H1 (cell line): ENCODE data around the gene CBFB. TPM values are rescaled to one million over a fixed set of nuclear protein-coding genes. Genes with fewer than 3 reads are reported as not detected.

Source experiments
- CTCF ChIA-PET: fragments of 300-600 bp; sonication (Branson Sonifier 250); formaldehyde crosslinking; loops from one replicate; lab custom pipeline; 2021; ENCODE audit not compliant: partially characterized antibody; lab: Charles Lee
- POLR2A ChIA-PET: fragments of 300-600 bp; sonication (Branson Sonifier 250); formaldehyde crosslinking; loops from one replicate; lab custom pipeline; 2021; ENCODE audit warnings: inconsistent platforms; ENCODE audit not compliant: partially characterized antibody; lab: Charles Lee
- DNase-seq, 2 experiments: peaks; one replicate each; pipeline versions ENCODE4 v3.0.0 to v3.0.0-alpha.2; 2010 to 2022; ENCODE audit warnings: low spot score in 2 of 2, low read depth in 1 of 2, mixed read lengths in 1 of 2
- FAIRE-seq: peaks from 2 replicates; lab custom pipeline; 2011; peaks lifted over from hg19 to GRCh38; lab: Jason Lieb, UNC
- H2AFZ ChIP-seq: 2 replicates; pipeline ENCODE4 v1.8.1; 2012; ENCODE audit warnings: low read length, inconsistent platforms
- H2AK5ac ChIP-seq: 2 replicates; pipeline ENCODE4 v1.6.1; 2013; ENCODE audit warnings: low read depth, low read length
- H2BK120ac ChIP-seq: replicated peaks from 2 replicates; pipeline ENCODE3; 2013; ENCODE audit warnings: low read depth, low read length, inconsistent platforms
- H2BK12ac ChIP-seq: 2 replicates; pipeline ENCODE4 v1.6.1; 2013; ENCODE audit warnings: low read depth, low read length
- H2BK15ac ChIP-seq: 2 replicates; pipeline ENCODE4 v1.6.1; 2013; ENCODE audit warnings: low read length
- H2BK20ac ChIP-seq: 2 replicates; pipeline ENCODE4 v1.6.1; 2013; ENCODE audit warnings: low read length
- H2BK5ac ChIP-seq: 2 replicates; pipeline ENCODE4 v1.6.1; 2013; ENCODE audit warnings: low read depth, low read length
- H3K14ac ChIP-seq: 2 replicates; pipeline ENCODE4 v1.6.1; 2013; ENCODE audit warnings: inconsistent platforms; ENCODE audit not compliant: insufficient read length
- H3K18ac ChIP-seq: 2 replicates; pipeline ENCODE4 v1.6.1; 2013; ENCODE audit warnings: low read length; ENCODE audit errors: extremely low read depth
- H3K23ac ChIP-seq: 2 replicates; pipeline ENCODE4 v1.6.1; 2013; ENCODE audit warnings: inconsistent platforms; ENCODE audit not compliant: insufficient read length
- H3K23me2 ChIP-seq: 2 replicates; pipeline ENCODE4 v1.6.1; 2013; ENCODE audit warnings: low read depth, low read length
- H3K27ac ChIP-seq: 2 replicates; pipeline ENCODE4 v1.6.1; 2011; ENCODE audit warnings: low read depth, low read length, inconsistent platforms
- H3K27me3 ChIP-seq, 4 experiments: replicated peaks in 1 of 4; 1 replicate in 1 of 4; 2 replicates in 3 of 4; pipeline versions ENCODE4 v1.6.1 to v1.8.1; 2011 to 2013; ENCODE audit warnings: low read length in 3 of 4, mild to moderate bottlenecking in 3 of 4, inconsistent platforms in 2 of 4, mixed read lengths in 2 of 4, moderate library complexity in 1 of 4; ENCODE audit not compliant: control insufficient read depth in 3 of 4, insufficient read depth in 3 of 4; ENCODE audit errors: extremely low read depth in 1 of 4
- H3K36me3 ChIP-seq, 4 experiments: 2 replicates each; pipeline versions ENCODE4 v1.6.1 to v1.8.1; 2011 to 2013; ENCODE audit warnings: mild to moderate bottlenecking in 4 of 4, low read length in 3 of 4, moderate library complexity in 2 of 4, control low read depth in 1 of 4, inconsistent platforms in 1 of 4; ENCODE audit not compliant: insufficient read depth in 4 of 4, control insufficient read depth in 2 of 4
- H3K4ac ChIP-seq: replicated peaks from 2 replicates; pipeline ENCODE3; 2013; ENCODE audit warnings: low read length, low read depth, mixed read lengths, inconsistent platforms; ENCODE audit not compliant: insufficient read length
- H3K4me1 ChIP-seq, 4 experiments: replicated peaks in 1 of 4; 1 replicate in 1 of 4; 2 replicates in 3 of 4; pipeline versions ENCODE4 v1.6.1 to v1.8.1; 2011 to 2013; ENCODE audit warnings: low read length in 3 of 4, inconsistent platforms in 2 of 4, mixed read lengths in 1 of 4; ENCODE audit not compliant: insufficient read depth in 4 of 4, control insufficient read depth in 3 of 4
- H3K4me2 ChIP-seq, 2 experiments: 2 replicates each; pipeline versions ENCODE4 v1.6.1 to v1.8.1; 2011 to 2013; ENCODE audit warnings: low read depth in 2 of 2, low read length in 2 of 2, control low read depth in 1 of 2, inconsistent platforms in 1 of 2, mild to moderate bottlenecking in 1 of 2; ENCODE audit not compliant: insufficient read depth in 1 of 2
- H3K4me3 ChIP-seq, 4 experiments: fragments of 200-600, 300-600 bp in 1 of 4; sonication (generic), shearing (Covaris generic), sonication (Bioruptor Twin) in 1 of 4; 2 replicates each; pipeline versions ENCODE4 v1.5.1 to v1.8.1; 2011 to 2016; ENCODE audit warnings: low read length in 4 of 4, low read depth in 3 of 4, control low read depth in 2 of 4, inconsistent platforms in 2 of 4, mild to moderate bottlenecking in 2 of 4, mixed read lengths in 1 of 4, moderate library complexity in 1 of 4; ENCODE audit not compliant: insufficient read depth in 2 of 4; ENCODE audit errors: extremely low read depth in 1 of 4
- H3K56ac ChIP-seq: replicated peaks from 2 replicates; pipeline ENCODE3; 2013; ENCODE audit warnings: low read depth, mild to moderate bottlenecking, mixed read lengths, low read length, inconsistent platforms; ENCODE audit not compliant: insufficient read length
- H3K79me1 ChIP-seq: 2 replicates; pipeline ENCODE4 v1.6.1; 2013; ENCODE audit warnings: low read depth, low read length, control low read depth
- H3K79me2 ChIP-seq, 2 experiments: 2 replicates each; pipeline versions ENCODE4 v1.6.1 to v1.8.1; 2012 to 2013; ENCODE audit warnings: low read length in 2 of 2, mild to moderate bottlenecking in 2 of 2, inconsistent platforms in 1 of 2; ENCODE audit not compliant: insufficient read depth in 2 of 2, control insufficient read depth in 1 of 2
- H3K9ac ChIP-seq, 4 experiments: replicated peaks in 1 of 4; 1 replicate in 1 of 4; 2 replicates in 3 of 4; pipeline versions ENCODE4 v1.6.1 to v1.8.1; 2011 to 2013; ENCODE audit warnings: low read depth in 3 of 4, low read length in 3 of 4, control low read depth in 2 of 4, mild to moderate bottlenecking in 2 of 4, moderate library complexity in 2 of 4, inconsistent platforms in 1 of 4; ENCODE audit errors: extremely low read depth in 1 of 4
- H3K9me3 ChIP-seq, 2 experiments: 2 replicates each; pipeline versions ENCODE4 v1.6.1 to v1.8.1; 2012 to 2013; ENCODE audit warnings: mild to moderate bottlenecking in 2 of 2, moderate library complexity in 2 of 2, control low read depth in 1 of 2, inconsistent platforms in 1 of 2, low read depth in 1 of 2, low read length in 1 of 2, mixed read lengths in 1 of 2; ENCODE audit not compliant: insufficient read depth in 2 of 2
- H4K20me1 ChIP-seq, 2 experiments: replicated peaks in 1 of 2; 2 replicates each; pipeline versions ENCODE3 to v1.8.1; 2011 to 2013; ENCODE audit warnings: inconsistent platforms in 2 of 2, low read length in 2 of 2, mild to moderate bottlenecking in 1 of 2; ENCODE audit not compliant: insufficient read depth in 2 of 2, control insufficient read depth in 1 of 2
- H4K5ac ChIP-seq: 2 replicates; pipeline ENCODE4 v1.6.1; 2013; ENCODE audit warnings: low read length, low read depth, mixed read lengths, inconsistent platforms; ENCODE audit not compliant: insufficient read length
- H4K8ac ChIP-seq: 2 replicates; pipeline ENCODE4 v1.8.0; 2013; ENCODE audit warnings: mild to moderate bottlenecking, moderate library complexity, low read length, inconsistent platforms; ENCODE audit not compliant: insufficient read depth; ENCODE audit errors: extremely low read depth
- H4K91ac ChIP-seq: replicated peaks from 2 replicates; pipeline ENCODE3; 2013; ENCODE audit warnings: low read length, mixed read lengths, inconsistent platforms; ENCODE audit not compliant: insufficient read length
- BCL11A ChIP-seq, 2 experiments: IDR thresholded peaks; one replicate each; pipeline ENCODE4 v1.6.1; 2011; ENCODE audit warnings: low read depth in 2 of 2, low read length in 2 of 2, mild to moderate bottlenecking in 2 of 2
- CEBPB ChIP-seq: IDR thresholded peaks from 2 replicates; pipeline ENCODE4 v1.6.1; 2012; ENCODE audit warnings: low read depth, low read length
- NANOG ChIP-seq: IDR thresholded peaks from 2 replicates; pipeline ENCODE4 v1.6.1; 2011; ENCODE audit warnings: low read length, low read depth, mild to moderate bottlenecking, inconsistent platforms; ENCODE audit not compliant: insufficient read depth, poor library complexity, severe bottlenecking
- RBBP5 ChIP-seq: IDR thresholded peaks from 2 replicates; pipeline ENCODE4 v1.7.1; 2012; ENCODE audit warnings: low read depth, mild to moderate bottlenecking, inconsistent platforms, low read length, moderate library complexity, borderline replicate concordance
- SIRT6 ChIP-seq: IDR thresholded peaks from one replicate; pipeline ENCODE4 v1.7.1; 2012; ENCODE audit warnings: low read length, inconsistent platforms
- SRF ChIP-seq: IDR thresholded peaks from 2 replicates; pipeline ENCODE4 v1.6.1; 2011; ENCODE audit warnings: mild to moderate bottlenecking, low read depth, low read length, moderate library complexity
- WGBS, 2 experiments: shearing (Covaris generic) in 1 of 2; methylation state at CpG; one replicate each; pipeline versions ENCODE4 v1.1.6 to v1.1.7; 2013 to 2015; ENCODE audit warnings: low lambda C conversion rate in 2 of 2, mixed read lengths in 2 of 2, inconsistent platforms in 1 of 2, low coverage in 1 of 2, missing lambda C conversion rate in 1 of 2; ENCODE audit not compliant: insufficient replicate concordance in 2 of 2, insufficient coverage in 1 of 2, insufficient read length in 1 of 2; ENCODE audit errors: extremely low coverage in 1 of 2, missing lambda C conversion rate in 1 of 2; 5-methylcytosine and 5-hydroxymethylcytosine counted together
- polyA plus RNA-seq, 7 experiments: library from polyadenylated mRNA; depleted of rRNA in 3 of 7; stranded (reverse) in 5 of 7; unstranded in 2 of 7; fragments of >200 nt in 5 of 7; fragments of 200-250 nt in 2 of 7; gene quantifications; 1 replicate in 5 of 7; 2 replicates in 1 of 7; 4 replicates in 1 of 7; pipeline versions ENCODE4 v1.2.1 to v1.2.3, GENCODE V29; 2011 to 2013; ENCODE audit warnings: missing spikeins in 2 of 7, mixed read lengths in 2 of 7
- total RNA-seq: library from RNA; stranded (reverse); fragmentation: NEBNext Ultra II Directional; extraction: Animal tissue kit (Norgen Biotek cat#: 25700); gene quantifications from 2 replicates; pipeline ENCODE4 v1.2.1, GENCODE V29; 2021
- TF ChIP-seq, protein P1 (sequence below): IDR thresholded peaks from 2 replicates; pipeline ENCODE4 v1.6.1; 2012; ENCODE audit warnings: inconsistent platforms

Gene CBFB
- total and polyA plus RNA-seq, 2 of the 8 experiments (the other 6 are each of a cell fraction or from before 2014, with no cell fraction given), result 11.5 to 31.6 TPM

DNA sequence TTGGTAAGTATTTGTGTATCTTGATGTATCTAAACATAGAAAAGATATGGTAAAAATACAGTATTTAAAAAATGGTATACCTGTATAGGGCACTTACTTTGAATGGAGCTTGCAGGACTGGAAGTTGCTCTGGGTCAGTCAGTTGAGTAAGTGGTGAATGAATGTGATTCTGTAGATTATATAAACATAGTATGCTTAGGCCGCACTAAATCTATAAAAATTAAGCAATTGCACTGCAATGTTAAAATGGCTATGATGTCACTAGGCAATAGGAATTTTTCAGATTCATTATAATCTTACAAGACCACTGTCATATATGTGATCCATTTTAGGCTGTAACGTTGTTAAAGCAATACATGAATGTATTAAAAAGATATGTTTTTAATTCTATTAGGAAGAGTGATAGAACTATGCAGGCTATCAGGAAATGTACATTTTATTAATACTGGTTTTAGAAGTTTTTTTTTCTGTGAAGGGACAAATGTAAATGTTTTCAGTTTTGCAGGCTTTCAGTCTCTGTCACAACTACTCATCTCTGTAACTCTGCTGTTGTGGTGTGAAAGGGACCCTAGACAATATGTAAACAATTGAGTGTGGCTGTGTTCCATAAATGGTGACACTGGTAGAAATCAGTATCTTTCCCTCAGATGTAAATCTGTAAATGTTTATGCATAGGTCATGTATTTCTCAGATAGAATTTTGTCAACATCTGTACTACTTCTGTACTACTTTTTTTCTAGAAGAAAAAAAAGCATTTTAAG is 10.5 kb downstream of the CBFB start:
- Histone ChIP-seq H4K8ac (no peak overlapping the region), H2BK15ac (no peak overlapping the region), H2BK20ac (no peak overlapping the region), H3K9me3 (no peaks in the 10 kb centered on the region), H2BK120ac (no peak overlapping the region), H3K14ac (no peak overlapping the region), H3K79me2 (peaks cover 0 to 21% of the 10 kb centered on the region in 2 experiments; a peak in 2 of 4 replicates), H3K4me3 (no peak overlapping the region), H3K27ac (no peak overlapping the region), H3K27me3 (no peaks in the 10 kb centered on the region), H3K4me1 (no peaks in the 10 kb centered on the region; a peak in 1 of 7 replicates), H3K23ac (no peak overlapping the region), H4K20me1 (peaks cover 3 to 5% of the 10 kb centered on the region in 2 experiments), H3K56ac (no peak overlapping the region), H2AK5ac (no peak overlapping the region), H2BK5ac (no peak overlapping the region), H3K36me3 (no peaks in the 10 kb centered on the region; a peak in 1 of 8 replicates), H2BK12ac (no peak overlapping the region), H3K9ac (no peak overlapping the region), H3K4me2 (no peak overlapping the region), H4K91ac (no peak overlapping the region), H3K4ac (no peak overlapping the region), H4K5ac (no peak overlapping the region), H3K18ac (no peak overlapping the region), H3K23me2 (no peaks in the 10 kb centered on the region), H2AFZ (no peak overlapping the region), H3K79me1 (no peaks in the 10 kb centered on the region; the same call in 1 of the 2 replicates)
- FAIRE-seq (no peak), DNase-seq (no peak)
- ChIA-PET CTCF (interaction anchor here (0.9 to 2.4 kb wide), 4 partner anchors 8 to 66 kb away, joined by 3 to 13 read pairs (median 4); no protein-coding TSS in a partner anchor), POLR2A (interaction anchor here (1.0 kb wide), 1 partner anchor 10 kb away, joined by 3 read pairs; no protein-coding TSS in a partner anchor)
- 85% methylated on average over 2 of the region's 2 CpGs; no CpG with 5 or more reads in 1 of the 2 experiments for WGBS, 2 experiments
- TF ChIP-seq SIRT6, result no peak
- TF ChIP-seq, protein P1, sequence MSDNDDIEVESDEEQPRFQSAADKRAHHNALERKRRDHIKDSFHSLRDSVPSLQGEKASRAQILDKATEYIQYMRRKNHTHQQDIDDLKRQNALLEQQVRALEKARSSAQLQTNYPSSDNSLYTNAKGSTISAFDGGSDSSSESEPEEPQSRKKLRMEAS, result no peak
- no peak for TF ChIP-seq SRF
- TF ChIP-seq NANOG, result no peak
- no peak for TF ChIP-seq CEBPB
- no peak for TF ChIP-seq BCL11A (IDR thresholded peaks at IDR 0.05; ENCODE audit: low read depth in 2 of 2, low read length in 2 of 2)
- TF ChIP-seq RBBP5, result no peak
